Head of caudate nucleus (tissue), 42 donors: ENCODE data around the gene CAV2.

ENCODE experiments used
- DNase-seq, 42 donors: peaks; one replicate each; pipeline versions ENCODE4 v3.0.0 to v3.0.0-alpha.2; 2020 to 2021; ENCODE audit warnings: mixed read lengths in 7 of 42
- intact Hi-C: fragments of 100-400 bp; cut with DNase I; formaldehyde crosslinking; loops from one replicate; pipeline ENCODE4 v1.15.0; 2022

Gene CAV2

GRCh38 chr7:116517626-116518025, 18.1 kb downstream of the CAV2 start:
- intact Hi-C loops: no loop called here

GRCh38 chr7:116518961-116519360, 19.4 kb downstream of the CAV2 start:
- DNase-seq: no peak
- intact Hi-C loops: no loop called here

More at GRCh38 chr7:116517626-116518025, 18.1 kb downstream of the CAV2 start:
- DNase-seq: no peak

DNA sequence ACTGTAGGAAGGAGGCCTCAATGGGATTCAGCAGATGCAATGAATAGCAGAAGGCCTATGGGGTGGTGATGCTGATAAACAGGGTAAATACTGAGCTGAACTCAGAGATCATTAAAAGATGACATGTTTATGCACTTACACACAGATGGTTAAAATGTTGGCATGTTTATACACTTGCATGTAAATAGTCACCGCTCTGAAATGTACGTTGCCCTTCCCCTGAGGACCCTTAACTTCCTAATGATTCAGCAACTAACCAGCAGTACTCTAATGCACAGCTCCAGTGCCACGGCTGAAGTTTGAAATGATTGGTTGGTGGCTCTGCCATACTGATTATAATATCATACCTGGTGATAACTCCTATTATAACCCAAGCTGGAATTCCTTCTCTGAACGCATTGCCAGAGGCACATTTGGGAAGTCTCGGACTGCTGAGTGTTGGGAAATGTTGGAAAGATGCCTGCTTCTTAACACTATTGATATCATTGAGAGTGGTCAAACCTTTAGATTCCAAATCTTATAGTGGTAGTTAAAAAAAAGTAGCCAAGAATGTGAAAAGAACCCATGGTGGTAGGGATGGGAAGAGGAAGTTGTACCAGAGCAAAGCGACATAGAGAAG, 21.6 kb downstream of the CAV2 start:
- intact Hi-C loops: no loop called here

GRCh38 chr7:116522247-116522646, 22.7 kb downstream of the CAV2 start:
- intact Hi-C loops: no loop called here
- no peak for DNase-seq

More for the DNA sequence above, 21.6 kb downstream of the CAV2 start:
- no peak for DNase-seq

- DNase-seq: no peak
- intact Hi-C loops: no loop called here
These were observed 24.7 kb downstream of the CAV2 start for GRCh38 chr7:116524221-116524608.

DNA sequence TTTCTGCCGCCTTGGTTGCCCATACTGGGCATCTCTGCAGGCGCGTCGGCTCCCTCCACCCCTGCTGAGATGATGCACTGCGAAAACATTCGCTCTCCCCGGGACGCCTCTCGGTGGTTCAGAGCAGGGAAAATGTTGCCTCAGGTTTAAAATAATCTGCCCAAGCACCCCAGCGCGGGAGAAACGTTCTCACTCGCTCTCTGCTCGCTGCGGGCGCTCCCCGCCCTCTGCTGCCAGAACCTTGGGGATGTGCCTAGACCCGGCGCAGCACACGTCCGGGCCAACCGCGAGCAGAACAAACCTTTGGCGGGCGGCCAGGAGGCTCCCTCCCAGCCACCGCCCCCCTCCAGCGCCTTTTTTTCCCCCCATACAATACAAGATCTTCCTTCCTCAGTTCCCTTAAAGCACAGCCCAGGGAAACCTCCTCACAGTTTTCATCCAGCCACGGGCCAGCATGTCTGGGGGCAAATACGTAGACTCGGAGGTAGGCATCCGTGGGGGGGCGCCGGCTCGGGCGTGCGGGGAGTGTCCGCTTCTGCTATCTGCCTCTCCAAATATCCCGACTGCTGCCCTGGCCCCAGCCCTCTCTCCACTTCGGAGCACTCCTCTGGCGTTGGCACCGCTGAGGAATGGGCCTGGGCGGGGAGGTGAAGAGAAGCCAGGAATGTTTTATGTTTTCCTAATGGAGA, 25.2 kb downstream of the CAV2 start, which contains the start of gene CAV1:
Gene CAV1 (plus strand): TSS at position 428 of the 689 bp plus-strand sequence. CDS start 27 bp downstream, at position 455.
- intact Hi-C loops: no loop called here
- peak in 41 of 42 donors; percentile 42 to 88 (median 69) for DNase-seq

DNA sequence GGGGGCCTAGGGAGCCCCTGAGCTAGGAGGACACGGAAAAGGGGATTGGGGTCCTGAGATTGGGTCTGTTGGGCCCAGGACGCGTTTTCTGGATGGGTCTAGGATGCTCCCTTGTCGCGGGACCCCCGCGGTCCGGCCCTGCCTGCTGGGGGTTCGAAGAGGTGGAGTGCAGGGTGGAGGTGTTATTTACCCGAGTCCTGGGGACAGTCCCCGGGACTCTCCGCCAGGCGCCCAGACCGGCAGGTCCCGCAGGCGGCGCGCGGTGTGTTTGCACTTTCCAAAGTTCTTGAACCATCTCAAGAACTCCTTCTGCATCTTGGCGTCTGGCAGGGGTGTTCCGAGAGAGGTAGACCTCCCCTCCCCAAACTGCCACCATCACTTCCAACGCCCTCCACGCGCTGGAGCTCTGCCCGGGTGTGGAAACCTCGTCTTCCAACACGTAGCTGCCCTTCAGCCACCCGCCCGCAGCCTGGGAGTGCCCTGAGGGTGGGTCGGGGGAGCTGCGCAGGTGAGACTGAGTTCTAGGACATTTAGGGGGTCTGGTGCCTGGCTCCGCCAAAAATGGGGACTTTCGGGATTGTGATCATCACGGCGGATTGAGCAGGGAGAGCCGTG, 25.9 kb downstream of the CAV2 start:
- peak in 15 of 42 donors; percentile 4 to 53 (median 27) for DNase-seq

GRCh38 chr7:116525913-116526861, 26.6 kb downstream of the CAV2 start:
- intact Hi-C loops: no loop called here
- peak in 41 of 42 donors; percentile 42 to 87 (median 71) for DNase-seq

More for the DNA sequence above, 25.9 kb downstream of the CAV2 start:
- intact Hi-C loops: no loop called here

DNA sequence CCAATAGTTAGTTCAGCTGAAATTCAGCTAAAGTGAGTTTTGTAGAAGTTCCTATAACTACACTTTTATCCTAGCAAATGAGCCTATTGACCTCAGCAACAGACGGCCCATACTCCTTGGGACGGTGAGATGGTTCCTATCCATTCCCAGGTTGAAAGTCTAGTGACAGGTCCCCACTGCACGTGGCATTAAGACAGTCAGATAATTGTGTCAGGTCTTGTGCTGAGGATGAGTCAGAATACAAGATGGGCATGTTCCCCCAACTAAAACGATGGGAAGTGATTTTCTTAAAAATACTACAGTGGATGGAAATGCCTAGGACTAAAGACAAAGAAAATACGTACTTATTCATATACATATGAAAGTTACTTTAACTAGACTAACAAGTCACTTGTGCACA, 27.4 kb downstream of the CAV2 start:
- DNase-seq: no peak
- intact Hi-C loops: no loop called here

DNA sequence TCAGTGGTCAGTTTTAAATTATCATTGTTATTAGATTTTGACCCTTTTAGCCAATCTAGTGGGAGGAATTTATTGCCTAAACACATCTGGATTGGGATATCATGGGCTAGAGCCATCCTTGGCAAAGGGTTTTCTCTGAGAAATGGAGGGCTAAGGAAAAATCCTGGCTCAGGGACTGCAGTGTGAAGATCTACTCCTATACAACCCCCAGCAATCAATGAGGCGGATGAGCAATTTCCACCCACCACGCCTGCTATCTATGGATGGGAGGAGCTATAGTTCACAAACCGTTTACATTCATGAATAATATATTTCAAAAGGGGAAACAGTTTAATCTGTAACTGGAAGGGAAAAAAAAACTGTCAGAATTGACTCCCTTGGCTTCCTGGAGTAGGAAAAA, 28.0 kb downstream of the CAV2 start:
- no peak for DNase-seq
- intact Hi-C loops: no loop called here

DNA sequence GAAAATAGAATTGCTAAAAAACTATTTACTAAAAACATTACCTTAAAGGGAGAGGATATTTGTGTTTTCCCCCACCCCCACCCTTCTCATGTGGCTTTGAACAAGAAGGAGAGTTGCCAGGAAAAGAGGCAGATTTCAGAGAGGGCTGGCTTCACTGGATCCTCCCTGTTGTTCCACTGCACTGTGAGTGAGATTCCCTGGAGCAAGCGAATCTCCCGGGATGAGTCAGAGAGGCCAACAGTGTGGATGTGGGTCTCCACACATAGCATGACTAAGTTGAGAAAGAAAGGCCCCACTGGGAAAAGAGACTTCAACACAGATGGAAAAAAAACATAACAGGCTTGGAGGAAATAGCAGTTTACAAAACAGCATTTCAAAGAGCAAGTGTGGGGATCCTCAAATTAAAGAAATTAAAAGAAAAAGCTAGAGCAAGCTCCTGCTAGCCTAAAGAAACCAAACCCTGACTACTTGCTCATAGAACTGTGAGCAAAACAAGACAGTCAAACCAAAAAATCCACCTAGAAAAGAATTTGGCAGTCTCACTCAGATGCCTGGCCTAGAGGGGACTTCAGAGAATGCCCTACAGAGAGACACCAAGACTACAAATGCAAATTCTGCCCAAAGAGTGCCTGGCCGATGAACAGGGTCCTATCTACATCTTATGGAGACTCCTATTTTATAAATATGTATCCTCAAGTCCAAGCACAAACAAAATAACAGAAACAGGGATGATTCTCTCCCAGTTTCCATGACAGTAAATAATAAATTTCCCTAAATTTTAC, 28.7 kb downstream of the CAV2 start:
- peak in 8 of 42 donors; percentile 13 to 61 (median 35) for DNase-seq
- intact Hi-C loops: no loop called here

GRCh38 chr7:116529250-116529649, 29.7 kb downstream of the CAV2 start:
- DNase-seq: no peak
- intact Hi-C loops: no loop called here

DNA sequence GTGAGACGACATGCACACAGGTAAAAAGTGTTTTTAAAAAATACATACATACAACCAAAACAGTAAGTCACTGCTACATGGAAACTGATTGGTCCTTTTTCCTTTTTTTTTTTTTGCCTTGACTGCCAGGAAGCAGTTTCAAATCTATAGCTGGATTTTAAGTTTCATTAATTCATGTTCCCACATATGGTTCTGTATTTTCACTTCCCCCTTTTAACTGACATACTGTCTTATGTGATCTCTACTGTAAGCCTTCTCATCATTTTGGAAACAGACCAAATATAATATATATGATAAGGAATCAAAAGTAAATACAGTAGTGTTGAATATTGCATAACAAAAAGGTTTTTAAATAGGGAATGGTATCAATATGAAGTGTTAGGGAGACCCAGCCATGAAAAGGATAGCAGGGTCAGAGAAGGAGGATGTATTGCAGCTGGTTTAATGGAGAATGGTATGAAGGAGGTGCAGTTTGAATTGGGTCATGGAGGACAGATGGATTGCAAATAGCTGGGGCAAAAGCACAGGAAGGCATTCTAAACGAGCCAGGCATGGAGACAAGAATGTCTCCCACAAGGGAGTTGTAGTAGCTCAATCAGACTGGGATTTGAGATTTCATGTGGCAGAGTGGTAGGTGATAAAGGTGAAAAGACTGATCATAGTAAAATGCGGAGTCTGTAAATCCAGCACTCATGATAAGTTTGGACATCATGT, 30.7 kb downstream of the CAV2 start:
- DNase-seq: no peak
- intact Hi-C loops: no loop called here

- intact Hi-C loops: no loop called here
- no peak for DNase-seq
These were observed 32.7 kb downstream of the CAV2 start for GRCh38 chr7:116532102-116532688.

DNA sequence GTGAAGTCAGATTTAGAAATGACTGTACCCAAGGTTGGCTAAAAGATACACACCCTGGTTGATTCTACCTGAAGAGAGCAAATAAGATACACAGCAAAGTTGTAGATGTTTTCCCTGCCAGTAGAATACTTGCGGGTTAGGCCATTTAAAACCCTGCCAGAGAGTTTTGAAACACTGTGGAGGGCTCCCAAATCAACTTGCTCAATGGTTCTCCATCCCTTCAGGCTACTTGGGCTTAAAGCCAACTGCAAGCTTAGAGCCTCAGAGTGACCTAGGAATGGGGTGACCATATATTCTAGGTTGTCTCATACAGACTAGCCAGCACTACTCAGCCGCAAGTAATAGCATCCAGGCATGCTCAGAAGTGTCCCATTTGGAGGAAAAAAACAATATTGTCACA, 35.3 kb downstream of the CAV2 start:
- intact Hi-C loops: no loop called here
- DNase-seq: no peak

- intact Hi-C loops: no loop called here
- DNase-seq: no peak
These were observed 35.9 kb downstream of the CAV2 start for GRCh38 chr7:116535416-116535815.

DNA sequence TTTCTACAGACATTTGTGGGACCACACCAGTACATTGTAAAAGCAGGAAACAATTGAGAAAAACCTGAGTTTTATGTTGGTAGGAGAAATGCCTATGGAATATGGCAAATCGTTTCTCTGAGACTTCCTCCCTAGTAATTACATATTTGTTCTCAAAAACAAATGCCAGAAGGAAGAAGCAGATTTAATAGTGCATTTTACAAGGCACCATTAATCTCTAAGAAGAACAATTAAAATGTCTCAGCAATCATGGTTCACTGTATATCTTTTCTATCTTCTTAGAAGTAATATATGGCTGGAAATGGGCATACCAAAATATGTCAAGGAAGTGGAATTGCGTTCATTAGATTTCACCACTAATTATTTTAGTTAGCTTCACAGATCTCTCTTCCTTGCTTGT, 38.6 kb downstream of the CAV2 start:
- no peak for DNase-seq
- intact Hi-C loops: no loop called here
